Measurements from ENCODE around the gene IL10RB.

Gene IL10RB

GRCh38 chr21:33228455-33228854, 37.7 kb upstream of the IL10RB start:
- Histone ChIP-seq H3K79me2 (ENCODE audit: low read length) (peaks cover 36% of the 10 kb centered on the region), H3K9ac (ENCODE audit: low read length) (no peak overlapping the region), H3K27ac (ENCODE audit: low read length) (no peak overlapping the region), H3K4me2 (ENCODE audit: low read length) (no peak overlapping the region), H3K36me3 (replicated peaks; ENCODE audit: low read depth, low read length) (peaks cover 10% of the 10 kb centered on the region), H3K4me1 (ENCODE audit: low read length) (peaks cover 32% of the 10 kb centered on the region), H3K27me3 (ENCODE audit: low read depth, low read length) (no peaks in the 10 kb centered on the region), H2AFZ (ENCODE audit: low read depth, low read length) (no peak overlapping the region), H3K9me3 (ENCODE audit: insufficient read depth, low read length) (no peaks in the 10 kb centered on the region), H3K4me3 (ENCODE audit: low read length) (no peak overlapping the region), H4K20me1 (ENCODE audit: insufficient read depth, low read length) (peaks cover 19% of the 10 kb centered on the region)
- no peak for TF ChIP-seq EZH2phosphoT487 (IDR thresholded peaks at IDR 0.05; ENCODE audit: low read depth)

GRCh38 chr21:33229099-33229783, 36.9 kb upstream of the IL10RB start:
- TF ChIP-seq CTCF (IDR thresholded peaks at IDR 0.05; ENCODE audit: low read depth, low read length) (no peak), EZH2phosphoT487 (IDR thresholded peaks at IDR 0.05; ENCODE audit: low read depth) (no peak)
- no peaks in the 10 kb centered on the region for H3K9me3 ChIP-seq (ENCODE audit: insufficient read depth, low read length)
- peak overlapping the region; percentile 73 for H3K4me3 ChIP-seq (ENCODE audit: low read length)
- H3K36me3 ChIP-seq (replicated peaks; ENCODE audit: low read depth, low read length), result peaks cover 10% of the 10 kb centered on the region
- peak overlapping the region; percentile 74 for H3K4me2 ChIP-seq (ENCODE audit: low read length)
- H3K79me2 ChIP-seq (ENCODE audit: low read length), result peaks cover 44% of the 10 kb centered on the region
- H3K27ac ChIP-seq (ENCODE audit: low read length), result no peak overlapping the region
- 0 out of 2 replicates have a peak overlapping the region, but pooled peaks have one; percentile 21 for H3K9ac ChIP-seq (ENCODE audit: low read length)
- peak overlapping the region; percentile 69 for H2AFZ ChIP-seq (ENCODE audit: low read depth, low read length)
- H3K27me3 ChIP-seq (ENCODE audit: low read depth, low read length), result no peaks in the 10 kb centered on the region
- peaks cover 32% of the 10 kb centered on the region for H3K4me1 ChIP-seq (ENCODE audit: low read length)
- peaks cover 19% of the 10 kb centered on the region for H4K20me1 ChIP-seq (ENCODE audit: insufficient read depth, low read length)

GRCh38 chr21:33229784-33230544, 36.2 kb upstream of the IL10RB start, which contains the start of gene IFNAR2:
Gene IFNAR2, plus strand, starts transcription at chr21:33229938. Its CDS starts 11,985 bp downstream, at chr21:33241923.
- H3K9me3 ChIP-seq (ENCODE audit: insufficient read depth, low read length), result no peaks in the 10 kb centered on the region
- peak within 1 kb of the TSS; percentile 69 for H2AFZ ChIP-seq (ENCODE audit: low read depth, low read length)
- peaks cover 51% of the 10 kb centered on the region for H3K79me2 ChIP-seq (ENCODE audit: low read length)
- peak within 1 kb of the TSS; percentile 92 for H3K4me3 ChIP-seq (ENCODE audit: low read length)
- TF ChIP-seq EZH2phosphoT487 (IDR thresholded peaks at IDR 0.05; ENCODE audit: low read depth) (no peak), CTCF (IDR thresholded peaks at IDR 0.05; ENCODE audit: low read depth, low read length) (no peak)
- H3K36me3 ChIP-seq (replicated peaks; ENCODE audit: low read depth, low read length), result peaks cover 10% of the 10 kb centered on the region
- H3K9ac ChIP-seq (ENCODE audit: low read length), result peak within 1 kb of the TSS; percentile 87
- peak within 1 kb of the TSS; percentile 89 for H3K4me2 ChIP-seq (ENCODE audit: low read length)
- no peaks in the 10 kb centered on the region for H3K27me3 ChIP-seq (ENCODE audit: low read depth, low read length)
- peak within 1 kb of the TSS; percentile 64 for H3K27ac ChIP-seq (ENCODE audit: low read length)
- peaks cover 19% of the 10 kb centered on the region for H4K20me1 ChIP-seq (ENCODE audit: insufficient read depth, low read length)
- peaks cover 32% of the 10 kb centered on the region for H3K4me1 ChIP-seq (ENCODE audit: low read length)

- Histone ChIP-seq H3K4me1 (ENCODE audit: low read length) (peaks cover 32% of the 10 kb centered on the region), H3K79me2 (ENCODE audit: low read length) (peaks cover 56% of the 10 kb centered on the region), H4K20me1 (ENCODE audit: insufficient read depth, low read length) (peaks cover 19% of the 10 kb centered on the region), H2AFZ (ENCODE audit: low read depth, low read length) (no peak overlapping the region; the same call in 1 of the 2 replicates), H3K36me3 (replicated peaks; ENCODE audit: low read depth, low read length) (peaks cover 10% of the 10 kb centered on the region), H3K9me3 (ENCODE audit: insufficient read depth, low read length) (no peaks in the 10 kb centered on the region), H3K27me3 (ENCODE audit: low read depth, low read length) (no peaks in the 10 kb centered on the region), H3K4me3 (ENCODE audit: low read length) (peak overlapping the region; percentile 92), H3K27ac (ENCODE audit: low read length) (peak overlapping the region; percentile 64), H3K9ac (ENCODE audit: low read length) (peak overlapping the region; percentile 87), H3K4me2 (ENCODE audit: low read length) (peak overlapping the region; percentile 89)
- no peak for TF ChIP-seq EZH2phosphoT487 (IDR thresholded peaks at IDR 0.05; ENCODE audit: low read depth)
- TF ChIP-seq CTCF (IDR thresholded peaks at IDR 0.05; ENCODE audit: low read depth, low read length), result peak; percentile 26
Observed at GRCh38 chr21:33230545-33231324, 35.4 kb upstream of the IL10RB start.

Measured in OCI-LY3 (cell line).